Activated T-helper 1 cell treated with anti-CD3 and anti-CD28 coated beads, Interleukin-12 subunit alpha, Interleukin-12 subunit beta, Interleukin-2, Interleukin-4 antibody, amounts not matched to agents 30 ng/mL and 10 ng/mL and 1 ng/mL, durations not matched to agents 14 hours and 24 hours and 36 hours (primary cell): ENCODE measurements around the gene TBC1D22A. TPM values are rescaled to one million over a fixed set of nuclear protein-coding genes. Genes with fewer than 3 reads are reported as not detected.

ENCODE experiments used
- DNase-seq: peaks from one replicate; pipeline ENCODE4 v3.0.0; 2021; ENCODE audit warnings: low spot score
- H3K27ac Mint-ChIP-seq: one replicate; pipeline ENCODE4 v1.8.0; 2021; ENCODE audit warnings: mild to moderate bottlenecking, mixed read lengths
- H3K27me3 Mint-ChIP-seq: one replicate; pipeline ENCODE4 v1.8.0; 2022; ENCODE audit warnings: mild to moderate bottlenecking, moderate library complexity, mixed read lengths; ENCODE audit not compliant: insufficient read depth
- H3K36me3 Mint-ChIP-seq: one replicate; pipeline ENCODE4 v1.8.0; 2021; ENCODE audit warnings: low read depth, mixed read lengths
- H3K4me1 Mint-ChIP-seq: one replicate; pipeline ENCODE4 v1.8.0; 2021; ENCODE audit warnings: low read depth, mixed read lengths
- H3K4me3 Mint-ChIP-seq: one replicate; pipeline ENCODE4 v1.8.0; 2021; ENCODE audit warnings: mild to moderate bottlenecking, moderate library complexity, mixed read lengths
- H3K9me3 Mint-ChIP-seq: one replicate; pipeline ENCODE4 v1.8.0; 2021; ENCODE audit warnings: mixed read lengths
- intact Hi-C: fragments of 100-400 bp; cut with micrococcal nuclease; formaldehyde crosslinking; loops from one replicate; pipeline ENCODE4 v1.15.1; 2024
- total RNA-seq: library from RNA; stranded (reverse); gene quantifications from 2 replicates; pipeline ENCODE4 v1.2.3, GENCODE V29; 2022

TBC1D22A gene
- total RNA-seq, 1 donor from 2014 or later: 42.4 TPM

DNA sequence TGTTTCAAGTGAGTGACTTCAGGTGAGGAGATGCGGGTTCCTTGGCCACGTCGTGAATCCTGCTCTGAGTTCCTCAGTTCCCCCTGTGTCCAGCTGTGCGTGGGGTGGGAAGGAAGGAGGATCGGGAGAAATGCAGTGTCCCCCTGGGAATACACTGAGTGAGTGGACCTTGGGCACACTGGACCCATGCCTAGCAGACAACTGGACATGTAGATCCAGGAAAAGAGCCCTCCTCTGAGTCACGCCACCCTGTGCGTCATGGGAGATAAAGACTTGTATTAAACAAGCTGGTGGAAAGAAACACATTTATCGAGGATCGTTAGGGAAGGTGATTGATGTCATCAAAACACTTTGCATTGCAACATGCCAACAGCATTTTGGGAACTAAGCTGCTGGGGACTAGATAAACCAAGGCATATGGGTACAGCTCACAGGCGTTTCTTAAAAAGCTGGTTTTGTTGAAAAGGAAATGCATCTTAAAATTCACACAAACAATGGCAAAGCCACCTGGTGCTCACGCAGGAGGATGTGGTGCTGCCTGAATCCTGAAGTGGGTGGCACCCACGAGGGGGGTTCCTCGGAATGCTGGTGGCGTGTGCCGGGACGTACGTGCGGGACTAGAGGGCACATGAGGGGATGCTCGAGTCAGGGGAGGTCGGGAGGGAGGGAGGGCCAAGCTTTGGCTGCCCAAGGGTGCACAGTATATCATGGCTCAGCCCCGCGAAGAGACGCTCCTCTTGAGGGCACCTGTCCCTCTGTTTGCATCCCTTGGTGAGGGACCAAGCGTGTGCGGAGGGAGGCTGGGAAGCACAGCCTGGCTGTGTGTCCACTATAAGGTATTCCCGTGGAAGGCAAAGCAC lies 303.5 kb downstream of the TBC1D22A start:
- no peak for DNase-seq
- intact Hi-C loops: no loop called here
- H3K27me3 Mint-ChIP-seq: no peaks in the 10 kb centered on the region
- peaks cover 7% of the 10 kb centered on the region for H3K4me1 Mint-ChIP-seq
- no peak overlapping the region for H3K4me3 Mint-ChIP-seq
- peaks cover 3% of the 10 kb centered on the region for H3K36me3 Mint-ChIP-seq
- no peak overlapping the region for H3K27ac Mint-ChIP-seq
- H3K9me3 Mint-ChIP-seq: no peaks in the 10 kb centered on the region

DNA sequence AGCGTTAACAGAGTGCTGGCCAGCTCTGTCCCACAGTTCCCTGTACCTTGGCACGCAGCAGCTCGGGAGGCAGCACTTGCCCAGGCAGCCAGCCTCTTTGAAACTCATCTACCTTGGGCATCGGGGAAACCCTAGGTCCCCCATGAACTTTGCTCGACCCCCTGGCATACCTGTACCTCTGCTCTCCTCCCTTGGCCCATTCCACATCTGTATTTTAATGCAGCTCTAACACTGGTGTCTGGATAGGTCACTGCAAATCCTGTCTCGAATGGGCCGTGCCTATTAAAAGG lies 304.1 kb downstream of the TBC1D22A start:
- intact Hi-C loops: no loop called here
- Mint-ChIP-seq H3K27me3 (no peaks in the 10 kb centered on the region), H3K4me3 (no peak overlapping the region), H3K9me3 (no peaks in the 10 kb centered on the region), H3K36me3 (no peaks in the 10 kb centered on the region), H3K4me1 (peaks cover under 1% of the 10 kb centered on the region), H3K27ac (no peak overlapping the region)
- no peak for DNase-seq

DNA sequence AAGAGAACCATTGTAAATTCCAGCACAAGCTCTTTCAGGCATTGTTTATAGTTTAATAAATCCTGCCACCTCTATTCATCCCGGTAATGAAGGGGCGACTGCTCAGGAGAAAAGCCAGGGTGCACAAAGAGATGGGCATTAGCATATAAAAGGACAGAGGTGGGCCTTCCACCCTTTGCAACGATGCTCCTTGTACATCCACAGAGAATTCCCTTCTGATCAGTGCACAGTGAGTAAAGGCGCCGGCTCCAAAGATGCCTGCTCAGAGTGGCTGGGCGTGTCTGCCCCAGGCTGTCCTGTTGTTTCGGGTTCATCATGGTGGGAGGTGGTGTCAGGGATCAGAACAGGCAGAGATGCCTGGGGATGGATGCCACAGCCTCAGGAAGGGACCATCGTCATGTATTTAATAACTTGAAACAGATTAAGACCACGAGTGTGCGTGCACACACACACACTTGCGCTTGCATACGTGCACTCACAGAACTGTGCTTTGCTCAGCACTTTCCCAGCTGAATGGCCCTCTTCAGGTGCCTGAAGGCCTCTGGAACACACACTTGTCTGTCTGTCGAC lies 305.0 kb downstream of the TBC1D22A start:
- Mint-ChIP-seq H3K27me3 (no peaks in the 10 kb centered on the region), H3K36me3 (no peaks in the 10 kb centered on the region), H3K9me3 (no peaks in the 10 kb centered on the region), H3K27ac (no peak overlapping the region), H3K4me3 (no peak overlapping the region), H3K4me1 (no peaks in the 10 kb centered on the region)
- no peak for DNase-seq
- intact Hi-C loops: no loop called here

DNA sequence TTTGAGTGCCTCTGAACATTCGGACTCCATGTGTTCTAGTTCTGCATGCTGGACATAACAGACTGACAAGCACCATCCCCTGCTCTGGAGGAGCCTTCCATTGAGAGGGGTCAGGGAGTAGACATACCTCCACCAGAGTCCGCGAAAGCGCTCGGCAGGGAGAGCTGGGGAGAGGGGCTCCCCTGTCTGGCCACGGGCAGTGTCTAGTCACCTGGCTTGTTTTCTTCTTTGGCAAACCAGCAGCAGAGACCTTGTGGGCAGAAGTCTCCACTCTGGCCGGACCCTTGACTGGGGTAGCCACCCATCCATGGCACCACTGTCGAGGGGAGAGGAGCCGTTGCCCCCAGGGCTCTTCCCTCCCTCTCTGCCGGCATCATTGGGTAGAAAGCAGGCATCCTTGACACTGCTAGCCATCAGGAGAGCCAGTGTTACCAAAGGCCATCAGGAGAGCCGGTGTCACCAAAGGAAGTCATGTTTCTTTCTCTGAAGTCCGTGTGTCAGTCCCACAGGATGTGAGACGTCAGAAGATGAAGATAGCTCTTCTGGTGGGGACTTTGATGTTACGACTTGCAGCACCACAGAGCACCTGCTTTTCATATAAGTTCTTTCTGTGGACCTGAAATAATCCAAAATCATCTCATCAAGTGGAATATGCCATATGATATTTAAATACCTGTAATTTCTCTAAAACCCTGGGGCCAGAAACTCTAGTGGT lies 305.6 kb downstream of the TBC1D22A start:
- no peak for DNase-seq
- intact Hi-C loops: no loop called here
- H3K4me1 Mint-ChIP-seq: no peaks in the 10 kb centered on the region
- peaks cover 3% of the 10 kb centered on the region for H3K9me3 Mint-ChIP-seq
- no peak overlapping the region for H3K27ac Mint-ChIP-seq
- H3K4me3 Mint-ChIP-seq: no peak overlapping the region
- peaks cover 5% of the 10 kb centered on the region for H3K36me3 Mint-ChIP-seq
- H3K27me3 Mint-ChIP-seq: no peaks in the 10 kb centered on the region

DNA sequence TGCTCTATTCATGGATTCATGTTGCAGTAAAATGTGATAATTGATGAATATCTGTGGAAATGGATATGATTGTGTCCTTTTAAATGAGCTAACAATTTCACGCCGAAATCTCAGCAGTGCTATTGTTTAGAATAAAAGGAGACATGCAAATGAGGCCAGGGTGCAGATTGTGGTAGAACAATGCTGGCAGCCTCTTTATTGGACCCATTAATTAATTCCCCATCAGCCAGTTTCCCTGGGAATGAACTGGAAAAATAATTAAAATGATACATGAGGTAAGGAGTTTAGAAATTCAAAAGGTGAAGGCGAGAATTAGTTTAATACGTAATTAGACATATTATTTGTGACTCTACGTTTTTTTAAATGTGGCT lies 306.2 kb downstream of the TBC1D22A start:
- Mint-ChIP-seq H3K27ac (no peak overlapping the region), H3K36me3 (peaks cover 5% of the 10 kb centered on the region), H3K9me3 (peaks cover 7% of the 10 kb centered on the region), H3K4me1 (no peaks in the 10 kb centered on the region), H3K27me3 (no peaks in the 10 kb centered on the region), H3K4me3 (no peak overlapping the region)
- intact Hi-C loops: no loop called here
- DNase-seq: no peak

DNA sequence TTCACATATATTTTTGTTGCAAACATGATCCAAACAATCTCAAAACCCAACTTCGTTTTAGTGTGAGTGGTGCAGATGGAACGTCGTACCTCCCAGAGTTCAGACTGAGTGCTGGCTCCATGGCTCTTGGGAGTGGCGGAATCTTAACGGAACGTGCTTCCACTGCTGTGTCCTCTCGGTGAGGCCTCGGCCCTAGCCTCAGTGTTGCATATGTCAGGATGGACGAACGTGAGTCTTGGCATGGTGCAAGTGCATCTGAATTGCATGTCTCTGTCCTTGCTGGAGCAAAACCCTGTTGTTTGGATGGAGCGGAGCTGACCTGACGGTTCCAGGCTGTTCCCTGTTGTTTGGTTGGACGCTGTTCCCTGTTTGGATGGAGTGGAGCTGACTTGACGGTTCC lies 306.8 kb downstream of the TBC1D22A start:
- no peak for DNase-seq

DNA sequence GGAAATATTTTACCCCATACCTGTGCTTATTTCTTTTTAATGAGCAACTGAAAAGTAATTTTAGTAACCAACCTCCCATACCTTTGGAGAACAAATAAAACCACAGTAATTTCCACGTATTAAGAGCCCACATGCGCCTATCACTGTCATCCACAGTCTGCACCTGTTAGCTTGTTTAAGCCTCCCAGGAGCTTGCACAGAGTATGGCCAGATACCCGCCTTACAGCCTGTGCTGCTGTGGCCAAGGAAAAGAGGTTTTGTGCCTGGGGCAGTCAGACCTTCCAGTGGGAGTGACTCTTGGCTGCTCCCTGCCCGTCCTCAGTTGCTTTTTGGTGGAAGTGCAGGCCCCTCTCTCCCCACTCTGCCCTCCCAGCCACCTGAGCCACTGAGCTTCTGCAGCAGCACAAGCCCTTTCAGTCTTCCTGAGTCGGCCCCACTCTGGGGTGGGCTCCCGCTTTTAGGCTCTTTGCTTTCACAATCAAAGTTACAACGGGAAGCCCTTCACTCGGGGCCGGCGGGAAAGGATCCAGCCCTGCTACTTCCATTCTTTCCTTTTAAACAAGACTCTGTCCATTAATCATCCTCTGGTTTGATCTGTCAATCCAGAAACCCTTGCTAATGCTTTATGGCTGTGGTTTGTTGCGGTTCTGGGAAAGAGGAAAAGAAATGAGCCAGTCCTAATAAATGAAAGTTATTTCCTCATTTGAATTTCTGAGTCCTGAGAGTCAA lies 308.8 kb downstream of the TBC1D22A start:
- no peaks in the 10 kb centered on the region for H3K4me1 Mint-ChIP-seq
- peaks cover 30% of the 10 kb centered on the region for H3K9me3 Mint-ChIP-seq
- H3K27ac Mint-ChIP-seq: no peak overlapping the region
- H3K4me3 Mint-ChIP-seq: no peak overlapping the region
- peaks cover 15% of the 10 kb centered on the region for H3K36me3 Mint-ChIP-seq
- DNase-seq: no peak
- intact Hi-C loops: no loop called here
- H3K27me3 Mint-ChIP-seq: no peaks in the 10 kb centered on the region

More for the DNA sequence above, 306.8 kb downstream of the TBC1D22A start:
- intact Hi-C loops: no loop called here
- Mint-ChIP-seq H3K4me1 (no peaks in the 10 kb centered on the region), H3K27me3 (no peaks in the 10 kb centered on the region), H3K27ac (no peak overlapping the region), H3K36me3 (peaks cover 8% of the 10 kb centered on the region), H3K4me3 (no peak overlapping the region), H3K9me3 (peaks cover 12% of the 10 kb centered on the region)

DNA sequence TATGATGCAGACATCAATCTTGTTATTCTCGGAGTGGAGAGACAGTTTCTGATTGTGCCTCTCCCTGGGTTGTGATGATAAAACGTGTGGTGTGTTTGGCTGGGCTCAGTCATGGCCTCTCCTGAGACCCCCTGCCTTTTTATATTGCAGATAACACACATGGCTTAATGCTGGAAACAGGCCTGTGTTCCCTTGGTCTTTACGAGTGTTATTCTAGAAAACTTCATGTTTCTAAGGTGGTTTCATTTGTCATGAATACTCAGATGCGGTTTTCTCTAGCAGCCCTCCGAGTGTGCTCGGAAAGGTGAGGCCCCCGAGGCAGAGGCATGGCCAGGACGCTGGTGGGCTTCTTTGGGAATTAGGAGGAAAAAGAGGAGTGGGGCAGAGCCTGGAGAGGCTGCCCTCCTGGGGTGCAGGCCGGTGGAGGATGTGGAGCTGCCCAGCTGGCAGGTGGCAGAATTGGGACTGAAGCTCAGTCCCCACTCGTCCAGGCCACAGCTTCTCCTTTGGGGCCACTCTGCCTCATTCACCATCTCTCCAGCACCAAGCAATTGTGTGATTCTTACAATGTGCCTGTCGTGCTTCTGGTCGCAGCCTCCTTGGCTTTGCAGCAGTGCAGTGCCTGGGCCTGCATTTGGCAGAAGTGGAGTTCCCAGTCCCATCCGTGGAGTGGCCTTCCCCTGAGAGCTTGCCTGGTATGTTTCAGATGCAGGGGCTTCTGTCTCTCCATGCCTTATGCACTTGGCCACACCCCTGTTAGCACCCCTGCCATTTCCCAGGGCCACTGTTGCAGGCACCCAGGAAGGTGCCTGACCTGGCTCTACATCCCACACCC lies 309.6 kb downstream of the TBC1D22A start:
- no peaks in the 10 kb centered on the region for H3K4me1 Mint-ChIP-seq
- intact Hi-C loops: no loop called here
- H3K36me3 Mint-ChIP-seq: peaks cover 15% of the 10 kb centered on the region
- DNase-seq: no peak
- H3K27me3 Mint-ChIP-seq: no peaks in the 10 kb centered on the region
- H3K9me3 Mint-ChIP-seq: peaks cover 32% of the 10 kb centered on the region
- no peak overlapping the region for H3K4me3 Mint-ChIP-seq
- H3K27ac Mint-ChIP-seq: no peak overlapping the region

DNA sequence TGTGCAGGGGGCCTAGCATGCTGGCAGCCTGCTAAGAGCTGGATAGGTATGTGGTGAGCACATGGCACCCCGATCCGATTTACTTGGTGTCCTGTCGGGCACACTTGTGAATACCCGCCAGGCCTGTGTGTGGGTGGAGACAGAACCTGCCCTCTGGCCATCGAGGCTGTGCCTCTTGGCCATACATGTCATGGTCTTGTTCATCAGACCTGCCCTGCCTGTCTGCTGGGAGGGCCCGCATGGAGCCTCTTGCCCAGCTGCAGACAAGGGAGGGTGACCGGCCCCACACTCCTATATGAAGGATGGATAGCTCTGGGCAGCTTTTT lies 310.2 kb downstream of the TBC1D22A start:
- H3K4me1 Mint-ChIP-seq: no peaks in the 10 kb centered on the region
- peaks cover 32% of the 10 kb centered on the region for H3K9me3 Mint-ChIP-seq
- no peak for DNase-seq
- H3K36me3 Mint-ChIP-seq: peaks cover 15% of the 10 kb centered on the region
- intact Hi-C loops: no loop called here
- no peaks in the 10 kb centered on the region for H3K27me3 Mint-ChIP-seq
- no peak overlapping the region for H3K27ac Mint-ChIP-seq
- no peak overlapping the region for H3K4me3 Mint-ChIP-seq

DNA sequence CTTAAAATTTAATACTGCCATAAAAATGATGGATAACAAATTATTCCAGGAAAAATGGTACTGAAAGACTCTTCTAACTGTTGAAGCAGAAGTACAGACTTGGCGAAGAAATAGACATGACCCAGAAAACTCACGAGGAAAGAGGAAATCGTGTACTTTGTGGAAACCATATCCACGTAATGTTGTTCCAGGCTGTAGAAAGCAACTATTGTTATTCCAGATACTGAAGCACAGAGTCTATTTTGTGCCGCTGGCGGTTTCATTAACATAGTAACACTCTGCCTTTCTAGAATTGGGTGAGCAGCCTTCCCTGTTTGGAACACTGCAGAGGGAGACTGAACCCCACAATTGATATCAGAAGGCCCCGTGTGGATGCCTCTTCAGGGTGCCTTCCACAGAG lies 310.6 kb downstream of the TBC1D22A start:
- H3K36me3 Mint-ChIP-seq: peaks cover 15% of the 10 kb centered on the region
- no peak overlapping the region for H3K4me3 Mint-ChIP-seq
- intact Hi-C loops: no loop called here
- no peaks in the 10 kb centered on the region for H3K4me1 Mint-ChIP-seq
- no peaks in the 10 kb centered on the region for H3K27me3 Mint-ChIP-seq
- H3K27ac Mint-ChIP-seq: no peak overlapping the region
- DNase-seq: no peak
- H3K9me3 Mint-ChIP-seq: peaks cover 32% of the 10 kb centered on the region

DNA sequence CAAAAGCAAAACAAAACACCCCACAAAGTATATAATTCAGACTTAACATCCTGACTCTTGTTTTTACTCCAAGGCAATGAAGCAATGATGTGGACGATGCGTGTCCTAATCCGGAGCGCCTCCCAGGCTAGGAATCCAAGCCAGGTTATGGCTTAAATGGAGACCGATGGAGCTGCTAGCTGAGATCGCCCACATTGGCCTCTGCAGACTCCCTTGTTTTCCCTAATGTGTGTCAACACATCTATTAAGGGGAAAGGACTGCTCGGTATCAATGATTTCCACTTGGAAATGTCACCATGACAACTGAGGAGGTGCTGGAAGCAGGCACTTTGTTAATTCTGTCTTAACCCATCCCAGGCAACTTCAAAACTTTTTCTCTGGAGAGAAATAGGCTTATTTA lies 311.7 kb downstream of the TBC1D22A start:
- Mint-ChIP-seq H3K4me1 (no peaks in the 10 kb centered on the region), H3K4me3 (no peak overlapping the region), H3K36me3 (peaks cover 15% of the 10 kb centered on the region), H3K9me3 (peaks cover 32% of the 10 kb centered on the region), H3K27ac (no peak overlapping the region), H3K27me3 (no peaks in the 10 kb centered on the region)
- intact Hi-C loops: no loop called here
- DNase-seq: no peak

DNA sequence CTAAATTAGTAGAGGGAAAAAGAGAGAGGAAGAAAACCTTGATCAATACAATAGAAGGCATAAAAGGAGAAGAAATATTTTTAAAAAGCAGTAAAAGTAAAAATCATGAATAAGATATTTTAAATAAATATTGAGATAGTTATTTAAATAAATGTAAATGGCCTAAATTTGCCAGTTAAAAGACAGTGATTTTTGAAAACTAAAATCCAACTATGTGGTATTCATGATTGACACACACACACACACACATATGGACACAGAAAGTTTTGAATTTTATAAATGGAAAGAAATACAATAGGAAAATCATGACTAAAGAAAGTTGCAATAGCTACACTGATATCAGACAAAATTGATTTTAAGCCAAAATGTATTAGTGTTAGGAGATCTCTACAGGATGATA lies 313.1 kb downstream of the TBC1D22A start:
- no peaks in the 10 kb centered on the region for H3K4me1 Mint-ChIP-seq
- no peaks in the 10 kb centered on the region for H3K27me3 Mint-ChIP-seq
- no peak overlapping the region for H3K4me3 Mint-ChIP-seq
- H3K36me3 Mint-ChIP-seq: peaks cover 16% of the 10 kb centered on the region
- H3K27ac Mint-ChIP-seq: no peak overlapping the region
- no peak for DNase-seq
- peaks cover 39% of the 10 kb centered on the region for H3K9me3 Mint-ChIP-seq
- intact Hi-C loops: no loop called here
